Measurements from ENCODE around the gene SORCS1.

Gene SORCS1

GRCh38 chr10:106525835-106526234 is 638.7 kb downstream of the SORCS1 start:
- no peaks in the 10 kb centered on the region for H4K20me1 ChIP-seq (ENCODE audit: control insufficient read depth, insufficient read depth, low read depth, low read length)

More at GRCh38 chr10:106525835-106526234, 638.7 kb downstream of the SORCS1 start:
- no peaks in the 10 kb centered on the region for H3K79me2 ChIP-seq (ENCODE audit: control insufficient read depth, low read length)
- H3F3A ChIP-seq (ENCODE audit: control insufficient read depth, insufficient read depth): no peaks in the 10 kb centered on the region
- H3K9me3 ChIP-seq (ENCODE audit: control insufficient read depth, insufficient read depth, low read length): no peaks in the 10 kb centered on the region
- no peak overlapping the region for H3K4me3 ChIP-seq (ENCODE audit: low read length)
- no peak overlapping the region for H3K27ac ChIP-seq (ENCODE audit: low read depth, low read length)
- H3K9me2 ChIP-seq (replicated peaks; ENCODE audit: control insufficient read depth, low read length): no peaks in the 10 kb centered on the region
- no peaks in the 10 kb centered on the region for H3K36me3 ChIP-seq (ENCODE audit: control insufficient read depth, low read length)
- H3K27me3 ChIP-seq (ENCODE audit: control insufficient read depth, low read length): no peaks in the 10 kb centered on the region
- no peaks in the 10 kb centered on the region for H3K4me1 ChIP-seq (ENCODE audit: control insufficient read depth, low read length)
- no peak for TF ChIP-seq CTCF (IDR thresholded peaks at IDR 0.05; ENCODE audit: low read depth, low read length, poor library complexity, severe bottlenecking)
- no peak for TF ChIP-seq EZH2phosphoT487 (IDR thresholded peaks at IDR 0.05; ENCODE audit: borderline replicate concordance, low read length)
- no peak overlapping the region for H3K4me2 ChIP-seq (ENCODE audit: low read length)
